PC-3 (cell line): Measurements from ENCODE around the gene PSMB7. TPM values are rescaled to one million over a fixed set of nuclear protein-coding genes. Genes with fewer than 3 reads are reported as not detected.
A peak's percentile ranks its signal among the peaks of the same experiment; 100 is the strongest.

Source experiments
- ATAC-seq: fragments of 200-7000 bp; cut with Tn5 transposase; 2 replicates; pipeline ENCODE4 v1.9.1; 2020; ENCODE audit warnings: mild to moderate bottlenecking, moderate library complexity
- BruUV-seq: library from RNA; stranded (reverse); fragments of 400-500 nt; replicated peaks from 2 replicates; lab custom pipeline; 2021; lab: Mats Ljungman, UMichigan
- CTCF ChIA-PET: fragments of 300-600 bp; sonication (Branson Sonifier 250); formaldehyde crosslinking; loops from one replicate; lab custom pipeline; 2022; ENCODE audit warnings: antibody characterized with exemption; lab: Charles Lee
- POLR2A ChIA-PET: fragments of 300-600 bp; sonication (Branson Sonifier 250); formaldehyde crosslinking; loops from one replicate; lab custom pipeline; 2022; ENCODE audit warnings: antibody characterized with exemption; ENCODE audit not compliant: unreplicated experiment; lab: Charles Lee
- DNase-seq: peaks from one replicate; pipeline ENCODE4 v3.0.0-alpha.2; 2015
- H2AFZ ChIP-seq: fragments of 300-600 bp; sonication (generic); 2 replicates; pipeline ENCODE4 v1.6.0; 2016; ENCODE audit warnings: antibody characterized with exemption, low read length
- H3F3A ChIP-seq: fragments of 300-600 bp; sonication (generic); one replicate; pipeline ENCODE4 v1.6.0; 2017; ENCODE audit warnings: antibody characterized with exemption, low read length, control low read depth, mild to moderate bottlenecking; ENCODE audit not compliant: unreplicated experiment
- H3K27ac ChIP-seq: fragments of 300-600 bp; sonication (generic); 2 replicates; pipeline ENCODE4 v1.5.1; 2016; ENCODE audit warnings: mild to moderate bottlenecking, low read length
- H3K27me3 ChIP-seq: fragments of 300-600 bp; sonication (generic); 2 replicates; pipeline ENCODE4 v1.6.1; 2016; ENCODE audit warnings: low read length, mixed read lengths
- H3K36me3 ChIP-seq: fragments of 300-600 bp; sonication (generic); 2 replicates; pipeline ENCODE4 v1.6.1; 2016; ENCODE audit warnings: low read depth, mixed run types, low read length, mixed read lengths
- H3K4me1 ChIP-seq: fragments of 300-600 bp; sonication (generic); 2 replicates; pipeline ENCODE4 v1.5.1; 2016; ENCODE audit warnings: low read length; ENCODE audit not compliant: insufficient read depth
- H3K4me2 ChIP-seq: fragments of 300-600 bp; sonication (generic); 2 replicates; pipeline ENCODE4 v1.6.0; 2016; ENCODE audit warnings: low read length
- H3K4me3 ChIP-seq: fragments of 300-600 bp; sonication (generic); 2 replicates; pipeline ENCODE4 v1.5.1; 2016; ENCODE audit warnings: mild to moderate bottlenecking, low read length, mixed read lengths
- H3K79me2 ChIP-seq: fragments of 300-600 bp; sonication (generic); 2 replicates; pipeline ENCODE4 v1.6.1; 2017; ENCODE audit warnings: low read length, mixed read lengths
- H3K9ac ChIP-seq: fragments of 300-600 bp; sonication (generic); 2 replicates; pipeline ENCODE4 v1.6.0; 2016; ENCODE audit warnings: mild to moderate bottlenecking, low read length
- H3K9me2 ChIP-seq: fragments of 300-600 bp; sonication (generic); replicated peaks from 2 replicates; pipeline ENCODE4 v1.6.1; 2016; ENCODE audit warnings: mixed run types, low read length, mixed read lengths
- H3K9me3 ChIP-seq: fragments of 300-600 bp; sonication (generic); 2 replicates; pipeline ENCODE4 v1.6.1; 2016; ENCODE audit warnings: low read length, mixed read lengths
- H4K20me1 ChIP-seq: fragments of 300-600 bp; sonication (generic); 2 replicates; pipeline ENCODE4 v1.6.1; 2016; ENCODE audit warnings: low read length, mixed read lengths
- CTCF ChIP-seq: fragments of 300-600 bp; sonication (generic); conservative IDR thresholded peaks from 2 replicates; pipeline ENCODE4 v1.5.1; 2017; ENCODE audit warnings: antibody characterized with exemption, low read depth, mild to moderate bottlenecking, low read length
- EZH2 ChIP-seq: fragments of 300-600 bp; sonication (generic); IDR thresholded peaks from one replicate; pipeline ENCODE4 v1.6.1; 2017; ENCODE audit warnings: antibody characterized with exemption, mild to moderate bottlenecking, low read length; ENCODE audit not compliant: unreplicated experiment
- EZH2phosphoT487 ChIP-seq: fragments of 300-600 bp; sonication (generic); IDR thresholded peaks from 2 replicates; pipeline ENCODE4 v1.6.1; 2018; ENCODE audit warnings: mild to moderate bottlenecking, antibody characterized with exemption, low read length, borderline replicate concordance
- intact Hi-C: fragments of 100-400 bp; cut with micrococcal nuclease; formaldehyde crosslinking; loops from 2 replicates; pipeline ENCODE4 v1.9.0; 2023
- total RNA-seq: library from RNA; depleted of rRNA; stranded (reverse); fragments of >200 nt; gene quantifications from 2 replicates; pipeline ENCODE4 v1.2.3, GENCODE V29; 2014

PSMB7 gene
- total RNA-seq, 1 experiment from 2014 or later = 372 TPM

- TF ChIP-seq CTCF (no peak), EZH2phosphoT487 (no peak), EZH2 (no peak)
- H3K4me3 ChIP-seq = no peak overlapping the region
- H4K20me1 ChIP-seq = peaks cover 54% of the 10 kb centered on the region
- H3K4me1 ChIP-seq = peaks cover 42% of the 10 kb centered on the region
- no peaks in the 10 kb centered on the region for H3K9me3 ChIP-seq
- H3K9me2 ChIP-seq = no peaks in the 10 kb centered on the region
- H3F3A ChIP-seq = no peaks in the 10 kb centered on the region
- H3K9ac ChIP-seq = no peak overlapping the region
- peaks cover 90% of the 10 kb centered on the region for H3K79me2 ChIP-seq
- H3K27ac ChIP-seq = peak overlapping the region; percentile 82
- BruUV-seq = no TSS peak
- H3K27me3 ChIP-seq = no peaks in the 10 kb centered on the region
- intact Hi-C loops = loop anchor here (10.0 kb wide), 1 partner anchor 269 kb away; no protein-coding TSS in a partner anchor
- ATAC-seq (no peak), DNase-seq (no peak)
- no peak overlapping the region for H3K4me2 ChIP-seq
- peaks cover 24% of the 10 kb centered on the region for H3K36me3 ChIP-seq
- ChIA-PET POLR2A (interaction anchor here (0.6 kb wide), 1 partner anchor 261 kb away, joined by 3 read pairs; no protein-coding TSS in a partner anchor), CTCF (interaction anchor here (0.6 kb wide), 1 partner anchor 80 kb away, joined by 3 read pairs; no protein-coding TSS in a partner anchor)
- H2AFZ ChIP-seq = no peak overlapping the region
These were observed 21.1 kb downstream of the PSMB7 start for GRCh38 chr9:124394167-124394566.

DNA sequence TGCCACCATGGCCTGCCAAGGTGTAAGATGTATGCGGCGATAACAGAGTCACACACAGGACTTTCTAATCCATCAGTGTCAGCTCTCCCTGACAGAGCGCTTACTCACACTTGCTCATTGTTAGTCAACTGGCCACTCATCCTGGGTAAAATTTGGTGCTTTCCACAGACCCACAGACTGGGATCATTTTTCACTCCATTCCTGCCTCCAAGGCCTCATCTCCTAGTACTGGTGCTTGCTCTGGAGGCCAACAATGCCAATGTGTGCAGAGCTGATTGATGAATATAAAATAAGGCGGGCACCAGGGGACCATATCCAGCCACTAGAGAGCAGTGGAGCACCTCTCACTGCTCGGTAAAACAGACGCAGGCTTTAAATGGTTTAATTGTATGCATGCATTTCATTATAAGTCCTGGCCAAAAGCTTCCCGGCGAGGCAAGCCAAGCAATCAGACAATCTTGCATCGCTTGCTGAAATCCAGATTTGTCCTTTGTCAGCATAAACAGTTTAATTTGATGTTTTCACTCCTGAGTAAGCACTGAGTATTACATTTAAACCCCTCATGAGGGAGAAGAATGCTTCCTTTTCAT, 22.3 kb downstream of the PSMB7 start:
- CTCF ChIA-PET = interaction anchor here (0.5 to 1.4 kb wide), 3 partner anchors 19 to 257 kb away, joined by 3 to 8 read pairs (median 3); no protein-coding TSS in a partner anchor
- Histone ChIP-seq H3K36me3 (peaks cover 24% of the 10 kb centered on the region), H2AFZ (no peak overlapping the region), H3K79me2 (peaks cover 90% of the 10 kb centered on the region), H3K4me3 (no peak overlapping the region), H3K27me3 (no peaks in the 10 kb centered on the region), H3K9me2 (no peaks in the 10 kb centered on the region), H4K20me1 (peaks cover 64% of the 10 kb centered on the region), H3K4me2 (peak overlapping the region; percentile 61), H3K9me3 (no peaks in the 10 kb centered on the region), H3F3A (no peaks in the 10 kb centered on the region), H3K4me1 (peaks cover 42% of the 10 kb centered on the region), H3K9ac (no peak overlapping the region), H3K27ac (peak overlapping the region; percentile 82)
- intact Hi-C loops = loop anchor here (10.0 kb wide), 1 partner anchor 268 kb away; no protein-coding TSS in a partner anchor
- no peak for TF ChIP-seq EZH2
- TF ChIP-seq CTCF = peak; percentile 70
- POLR2A ChIA-PET = interaction anchor here (0.6 to 1.0 kb wide), 3 partner anchors 19 to 419 kb away, joined by 3 to 6 read pairs (median 4); no protein-coding TSS in a partner anchor
- peak; percentile 95 for DNase-seq
- peak; percentile 95 for ATAC-seq
- no TSS peak for BruUV-seq
